ENCODE results near the gene PSMC4.
A peak's percentile ranks its signal among the peaks of the same experiment; 100 is the strongest.

The PSMC4 gene

GRCh38 chr19:39936020-39936419 lies 34.9 kb upstream of the PSMC4 start:
- no peaks in the 10 kb centered on the region for H3K27me3 ChIP-seq (ENCODE audit: low read depth, low read length)
- H3K9me3 ChIP-seq (ENCODE audit: control insufficient read depth in 1 of 2, low read length in 2 of 2): peaks cover 3 to 7% of the 10 kb centered on the region in 2 donors
- H3K4me3 ChIP-seq (ENCODE audit: low read depth in 1 of 2, low read length in 2 of 2): no peak overlapping the region
- no peak overlapping the region for H3K27ac ChIP-seq (ENCODE audit: low read length)
- no peaks in the 10 kb centered on the region for H3K36me3 ChIP-seq (ENCODE audit: control insufficient read depth in 1 of 2, insufficient read depth in 2 of 2, low read length in 2 of 2)
- peaks cover 0 to under 1% of the 10 kb centered on the region in 2 donors for H3K4me1 ChIP-seq (ENCODE audit: control insufficient read depth in 1 of 2, insufficient read depth in 2 of 2, low read length in 2 of 2)

GRCh38 chr19:39936622-39937021 lies 34.3 kb upstream of the PSMC4 start:
- no peak overlapping the region for H3K4me3 ChIP-seq (ENCODE audit: low read depth in 1 of 2, low read length in 2 of 2)
- no peaks in the 10 kb centered on the region for H3K36me3 ChIP-seq (ENCODE audit: control insufficient read depth in 1 of 2, insufficient read depth in 2 of 2, low read length in 2 of 2)
- no peak overlapping the region for H3K27ac ChIP-seq (ENCODE audit: low read length)
- peaks cover 4 to 7% of the 10 kb centered on the region in 2 donors for H3K9me3 ChIP-seq (ENCODE audit: control insufficient read depth in 1 of 2, low read length in 2 of 2)
- H3K27me3 ChIP-seq (ENCODE audit: low read depth, low read length): no peaks in the 10 kb centered on the region
- peaks cover 0 to 2% of the 10 kb centered on the region in 2 donors for H3K4me1 ChIP-seq (ENCODE audit: control insufficient read depth in 1 of 2, insufficient read depth in 2 of 2, low read length in 2 of 2)

GRCh38 chr19:39937094-39937720 lies 33.8 kb upstream of the PSMC4 start:
- no peak overlapping the region for H3K4me3 ChIP-seq (ENCODE audit: low read depth in 1 of 2, low read length in 2 of 2)
- no peak overlapping the region for H3K27ac ChIP-seq (ENCODE audit: low read length)
- no peaks in the 10 kb centered on the region for H3K27me3 ChIP-seq (ENCODE audit: low read depth, low read length)

GRCh38 chr19:39937787-39938186 lies 33.2 kb upstream of the PSMC4 start:
- no peaks in the 10 kb centered on the region for H3K27me3 ChIP-seq (ENCODE audit: low read depth, low read length)
- H3K4me1 ChIP-seq (ENCODE audit: control insufficient read depth in 1 of 2, insufficient read depth in 2 of 2, low read length in 2 of 2): peaks cover 0 to 2% of the 10 kb centered on the region in 2 donors
- no peak overlapping the region for H3K27ac ChIP-seq (ENCODE audit: low read length)
- no peaks in the 10 kb centered on the region for H3K36me3 ChIP-seq (ENCODE audit: control insufficient read depth in 1 of 2, insufficient read depth in 2 of 2, low read length in 2 of 2)
- no peak overlapping the region for H3K4me3 ChIP-seq (ENCODE audit: low read depth in 1 of 2, low read length in 2 of 2)
- H3K9me3 ChIP-seq (ENCODE audit: control insufficient read depth in 1 of 2, low read length in 2 of 2): peaks cover 4 to 7% of the 10 kb centered on the region in 2 donors

More at GRCh38 chr19:39937094-39937720, 33.8 kb upstream of the PSMC4 start:
- Histone ChIP-seq H3K9me3 (ENCODE audit: control insufficient read depth in 1 of 2, low read length in 2 of 2) (peaks cover 4 to 7% of the 10 kb centered on the region in 2 donors), H3K4me1 (ENCODE audit: control insufficient read depth in 1 of 2, insufficient read depth in 2 of 2, low read length in 2 of 2) (peaks cover 0 to 2% of the 10 kb centered on the region in 2 donors), H3K36me3 (ENCODE audit: control insufficient read depth in 1 of 2, insufficient read depth in 2 of 2, low read length in 2 of 2) (no peaks in the 10 kb centered on the region)

- Histone ChIP-seq H3K9me3 (ENCODE audit: control insufficient read depth in 1 of 2, low read length in 2 of 2) (peaks cover 4 to 7% of the 10 kb centered on the region in 2 donors), H3K4me1 (ENCODE audit: control insufficient read depth in 1 of 2, insufficient read depth in 2 of 2, low read length in 2 of 2) (peaks cover 0 to 2% of the 10 kb centered on the region in 2 donors), H3K36me3 (ENCODE audit: control insufficient read depth in 1 of 2, insufficient read depth in 2 of 2, low read length in 2 of 2) (no peaks in the 10 kb centered on the region), H3K27ac (ENCODE audit: low read length) (no peak overlapping the region), H3K27me3 (ENCODE audit: low read depth, low read length) (no peaks in the 10 kb centered on the region), H3K4me3 (ENCODE audit: low read depth in 1 of 2, low read length in 2 of 2) (no peak overlapping the region)
These were observed 31.4 kb upstream of the PSMC4 start for GRCh38 chr19:39939556-39939955.

- H3K27ac ChIP-seq (ENCODE audit: low read length): no peak overlapping the region
- peaks cover 4 to 7% of the 10 kb centered on the region in 2 donors for H3K9me3 ChIP-seq (ENCODE audit: control insufficient read depth in 1 of 2, low read length in 2 of 2)
- peaks cover 0 to 2% of the 10 kb centered on the region in 2 donors for H3K4me1 ChIP-seq (ENCODE audit: control insufficient read depth in 1 of 2, insufficient read depth in 2 of 2, low read length in 2 of 2)
These were observed 30.6 kb upstream of the PSMC4 start for GRCh38 chr19:39940221-39940833.

GRCh38 chr19:39941151-39941550 lies 29.8 kb upstream of the PSMC4 start:
- peak overlapping the region in 1 of 2 donors; percentile 21 for H3K4me3 ChIP-seq (ENCODE audit: low read depth in 1 of 2, low read length in 2 of 2)
- no peak overlapping the region for H3K27ac ChIP-seq (ENCODE audit: low read length)
- H3K9me3 ChIP-seq (ENCODE audit: control insufficient read depth in 1 of 2, low read length in 2 of 2): peaks cover 4 to 7% of the 10 kb centered on the region in 2 donors
- no peaks in the 10 kb centered on the region for H3K36me3 ChIP-seq (ENCODE audit: control insufficient read depth in 1 of 2, insufficient read depth in 2 of 2, low read length in 2 of 2)
- H3K4me1 ChIP-seq (ENCODE audit: control insufficient read depth in 1 of 2, insufficient read depth in 2 of 2, low read length in 2 of 2): peaks cover 0 to 2% of the 10 kb centered on the region in 2 donors
- no peaks in the 10 kb centered on the region for H3K27me3 ChIP-seq (ENCODE audit: low read depth, low read length)

More at GRCh38 chr19:39940221-39940833, 30.6 kb upstream of the PSMC4 start:
- Histone ChIP-seq H3K36me3 (ENCODE audit: control insufficient read depth in 1 of 2, insufficient read depth in 2 of 2, low read length in 2 of 2) (no peaks in the 10 kb centered on the region), H3K4me3 (ENCODE audit: low read depth in 1 of 2, low read length in 2 of 2) (no peak overlapping the region), H3K27me3 (ENCODE audit: low read depth, low read length) (no peaks in the 10 kb centered on the region)

- no peaks in the 10 kb centered on the region for H3K36me3 ChIP-seq (ENCODE audit: control insufficient read depth in 1 of 2, insufficient read depth in 2 of 2, low read length in 2 of 2)
- no peaks in the 10 kb centered on the region for H3K27me3 ChIP-seq (ENCODE audit: low read depth, low read length)
- H3K4me1 ChIP-seq (ENCODE audit: control insufficient read depth in 1 of 2, insufficient read depth in 2 of 2, low read length in 2 of 2): peaks cover 0 to 2% of the 10 kb centered on the region in 2 donors
- H3K9me3 ChIP-seq (ENCODE audit: control insufficient read depth in 1 of 2, low read length in 2 of 2): peaks cover 4 to 7% of the 10 kb centered on the region in 2 donors
- H3K4me3 ChIP-seq (ENCODE audit: low read depth in 1 of 2, low read length in 2 of 2): no peak overlapping the region
- no peak overlapping the region for H3K27ac ChIP-seq (ENCODE audit: low read length)
These were observed 29.2 kb upstream of the PSMC4 start for GRCh38 chr19:39941615-39942365.

- Histone ChIP-seq H3K4me1 (ENCODE audit: control insufficient read depth in 1 of 2, insufficient read depth in 2 of 2, low read length in 2 of 2) (peaks cover 0 to 2% of the 10 kb centered on the region in 2 donors), H3K27me3 (ENCODE audit: low read depth, low read length) (no peaks in the 10 kb centered on the region), H3K36me3 (ENCODE audit: control insufficient read depth in 1 of 2, insufficient read depth in 2 of 2, low read length in 2 of 2) (no peaks in the 10 kb centered on the region), H3K27ac (ENCODE audit: low read length) (no peak overlapping the region), H3K9me3 (ENCODE audit: control insufficient read depth in 1 of 2, low read length in 2 of 2) (peaks cover 4 to 7% of the 10 kb centered on the region in 2 donors), H3K4me3 (ENCODE audit: low read depth in 1 of 2, low read length in 2 of 2) (no peak overlapping the region)
These were observed 28.6 kb upstream of the PSMC4 start for GRCh38 chr19:39942366-39942730.

GRCh38 chr19:39943586-39943985 lies 27.4 kb upstream of the PSMC4 start:
- H3K27ac ChIP-seq (ENCODE audit: low read length): peak overlapping the region; percentile 63
- H3K4me1 ChIP-seq (ENCODE audit: control insufficient read depth in 1 of 2, insufficient read depth in 2 of 2, low read length in 2 of 2): peaks cover 0 to 2% of the 10 kb centered on the region in 2 donors
- H3K4me3 ChIP-seq (ENCODE audit: low read depth in 1 of 2, low read length in 2 of 2): no peak overlapping the region
- H3K27me3 ChIP-seq (ENCODE audit: low read depth, low read length): no peaks in the 10 kb centered on the region
- H3K36me3 ChIP-seq (ENCODE audit: control insufficient read depth in 1 of 2, insufficient read depth in 2 of 2, low read length in 2 of 2): no peaks in the 10 kb centered on the region
- peaks cover 4 to 7% of the 10 kb centered on the region in 2 donors for H3K9me3 ChIP-seq (ENCODE audit: control insufficient read depth in 1 of 2, low read length in 2 of 2)

GRCh38 chr19:39946532-39946931 lies 24.4 kb upstream of the PSMC4 start:
- no peaks in the 10 kb centered on the region for H3K9me3 ChIP-seq (ENCODE audit: control insufficient read depth in 1 of 2, low read length in 2 of 2)
- no peaks in the 10 kb centered on the region for H3K4me1 ChIP-seq (ENCODE audit: control insufficient read depth in 1 of 2, insufficient read depth in 2 of 2, low read length in 2 of 2)
- no peak overlapping the region for H3K4me3 ChIP-seq (ENCODE audit: low read depth in 1 of 2, low read length in 2 of 2)
- no peaks in the 10 kb centered on the region for H3K36me3 ChIP-seq (ENCODE audit: control insufficient read depth in 1 of 2, insufficient read depth in 2 of 2, low read length in 2 of 2)
- no peak overlapping the region for H3K27ac ChIP-seq (ENCODE audit: low read length)
- no peaks in the 10 kb centered on the region for H3K27me3 ChIP-seq (ENCODE audit: low read depth, low read length)
